Upper lobe of left lung (tissue), 6 donors: Measurements from ENCODE around the gene HS3ST2. TPM values are rescaled to one million over a fixed set of nuclear protein-coding genes. Genes with fewer than 3 reads are reported as not detected.
A peak's percentile ranks its signal among the peaks of the same experiment; 100 is the strongest.

Source experiments
- ATAC-seq, 2 donors: fragments of 200-7000 bp; cut with Tn5 transposase; one replicate each; pipeline ENCODE4 v1.9.1; 2022; ENCODE audit warnings: mild to moderate bottlenecking in 2 of 2, moderate library complexity in 2 of 2; ENCODE audit not compliant: low FRiP score in 2 of 2
- DNase-seq, 2 donors: peaks; one replicate each; pipeline ENCODE4 v3.0.0-alpha.2; 2019 to 2020
- H3K27ac ChIP-seq, 4 donors: fragments of 200-600 bp; sonication (generic); one replicate each; pipeline ENCODE4 v1.5.1; 2016 to 2019
- H3K27me3 ChIP-seq, 4 donors: fragments of 200-600 bp; sonication (generic); one replicate each; pipeline ENCODE4 v1.5.1; 2017 to 2019
- H3K36me3 ChIP-seq, 4 donors: fragments of 200-600 bp; sonication (generic); one replicate each; pipeline ENCODE4 v1.5.1; 2016 to 2019
- H3K4me1 ChIP-seq, 4 donors: fragments of 200-600 bp; sonication (generic); one replicate each; pipeline ENCODE4 v1.5.1; 2018 to 2019
- H3K4me3 ChIP-seq, 4 donors: fragments of 200-600 bp; sonication (generic); one replicate each; pipeline ENCODE4 v1.5.1; 2017 to 2019; ENCODE audit warnings: mild to moderate bottlenecking in 2 of 4, moderate library complexity in 1 of 4
- H3K9me3 ChIP-seq, 4 donors: fragments of 200-600 bp; sonication (generic); one replicate each; pipeline ENCODE4 v1.5.1; 2018 to 2019
- CTCF ChIP-seq, 6 experiments: fragments of 450-650 bp in 4 of 6; fragments of 200-600 bp in 2 of 6; sonication (generic) in 2 of 6; IDR thresholded peaks; one replicate each; pipeline ENCODE4 v1.5.1; 2016 to 2019; ENCODE audit warnings: antibody characterized with exemption in 6 of 6
- EP300 ChIP-seq, 4 donors: sonication (generic); formaldehyde crosslinking; IDR thresholded peaks; one replicate each; pipeline ENCODE4 v1.5.1; 2017; ENCODE audit warnings: antibody characterized with exemption in 4 of 4, control low read depth in 2 of 4
- POLR2A ChIP-seq, 4 donors: fragments of 450-650 bp; IDR thresholded peaks; one replicate each; pipeline ENCODE4 v1.5.1; 2016 to 2017; ENCODE audit warnings: antibody characterized with exemption in 4 of 4, mild to moderate bottlenecking in 2 of 4
- POLR2AphosphoS5 ChIP-seq, 2 donors: sonication (generic); formaldehyde crosslinking; IDR thresholded peaks; one replicate each; pipeline ENCODE4 v1.5.1; 2017; ENCODE audit warnings: antibody characterized with exemption in 2 of 2
- WGBS, 2 donors: methylation state at CpG; one replicate each; pipeline ENCODE4 v1.1.5; 2017 to 2018; 5-methylcytosine and 5-hydroxymethylcytosine counted together
- total RNA-seq, 6 donors: library from RNA; depleted of rRNA in 4 of 6; stranded (reverse); fragments of >200 nt in 4 of 6; gene quantifications; one replicate each; pipeline versions ENCODE4 v1.1.0 to v1.2.1, GENCODE V29; 2016 to 2021
- donor health status: DM: no; HTN: no; CAD: no; lungs with moderate emphysema.
- donor health status: DM: no; HTN: yes; CAD: no; lungs with severe emphysema.

HS3ST2 gene
- total RNA-seq, 6 donors from 2014 or later, result 2.8 to 18.9 (median 5.6) TPM

GRCh38 chr16:22900863-22901262, 86.9 kb downstream of the HS3ST2 start:
- 73 to 77% methylated on average over 6 of the region's 6 CpGs for WGBS, 2 donors
- H3K27ac ChIP-seq, result no peak overlapping the region
- H3K27me3 ChIP-seq, result no peaks in the 10 kb centered on the region
- DNase-seq (no peak), ATAC-seq (no peak)
- H3K9me3 ChIP-seq, result no peaks in the 10 kb centered on the region
- H3K4me1 ChIP-seq, result peaks cover 3 to 9% (median 5%) of the 10 kb centered on the region in 4 donors
- TF ChIP-seq POLR2AphosphoS5 (IDR thresholded peaks at IDR 0.05), result no peak
- no peak for TF ChIP-seq EP300 (IDR thresholded peaks at IDR 0.05)
- no peak for TF ChIP-seq CTCF (IDR thresholded peaks at IDR 0.05)
- no peak for TF ChIP-seq POLR2A (IDR thresholded peaks at IDR 0.05)
- H3K4me3 ChIP-seq, result no peak overlapping the region
- H3K36me3 ChIP-seq, result no peaks in the 10 kb centered on the region

- WGBS, 2 donors, result 69% methylated on average over 5 of the region's 5 CpGs
- Histone ChIP-seq H3K4me1 (peaks cover 3 to 9% (median 5%) of the 10 kb centered on the region in 4 donors), H3K36me3 (no peaks in the 10 kb centered on the region), H3K4me3 (no peak overlapping the region), H3K27me3 (no peaks in the 10 kb centered on the region), H3K9me3 (no peaks in the 10 kb centered on the region), H3K27ac (no peak overlapping the region)
- TF ChIP-seq EP300 (IDR thresholded peaks at IDR 0.05), result no peak
- TF ChIP-seq POLR2A (IDR thresholded peaks at IDR 0.05), result no peak
- TF ChIP-seq POLR2AphosphoS5 (IDR thresholded peaks at IDR 0.05), result no peak
- no peak for TF ChIP-seq CTCF (IDR thresholded peaks at IDR 0.05)
- no peak for ATAC-seq
- no peak for DNase-seq
These were observed 87.6 kb downstream of the HS3ST2 start for GRCh38 chr16:22901563-22901962.

GRCh38 chr16:22903716-22904115, 89.8 kb downstream of the HS3ST2 start:
- 0 to 72% methylated on average over 1 to 2 of the region's 2 CpGs for WGBS, 2 donors

GRCh38 chr16:22912654-22913053, 98.7 kb downstream of the HS3ST2 start:
- H3K27ac ChIP-seq, result no peak overlapping the region
- ATAC-seq, result no peak
- 78 to 80% methylated on average over 7 of the region's 7 CpGs for WGBS, 2 donors
- H3K36me3 ChIP-seq, result no peaks in the 10 kb centered on the region
- H3K4me3 ChIP-seq, result no peak overlapping the region
- TF ChIP-seq POLR2A (IDR thresholded peaks at IDR 0.05), result no peak
- no peak for TF ChIP-seq CTCF (IDR thresholded peaks at IDR 0.05)
- TF ChIP-seq EP300 (IDR thresholded peaks at IDR 0.05), result no peak
- no peak for TF ChIP-seq POLR2AphosphoS5 (IDR thresholded peaks at IDR 0.05)
- H3K4me1 ChIP-seq, result no peaks in the 10 kb centered on the region
- DNase-seq, result no peak
- no peaks in the 10 kb centered on the region for H3K9me3 ChIP-seq
- H3K27me3 ChIP-seq, result no peaks in the 10 kb centered on the region

More at GRCh38 chr16:22903716-22904115, 89.8 kb downstream of the HS3ST2 start:
- Histone ChIP-seq H3K9me3 (no peaks in the 10 kb centered on the region), H3K27me3 (no peaks in the 10 kb centered on the region), H3K27ac (no peak overlapping the region), H3K4me1 (peaks cover 3 to 7% (median 5%) of the 10 kb centered on the region in 4 donors), H3K36me3 (no peaks in the 10 kb centered on the region), H3K4me3 (no peak overlapping the region)
- no peak for TF ChIP-seq EP300 (IDR thresholded peaks at IDR 0.05)
- TF ChIP-seq CTCF (IDR thresholded peaks at IDR 0.05), result no peak
- TF ChIP-seq POLR2A (IDR thresholded peaks at IDR 0.05), result no peak
- no peak for TF ChIP-seq POLR2AphosphoS5 (IDR thresholded peaks at IDR 0.05)
- ATAC-seq (no peak), DNase-seq (no peak)

- Histone ChIP-seq H3K9me3 (no peaks in the 10 kb centered on the region), H3K4me3 (no peak overlapping the region), H3K27me3 (no peaks in the 10 kb centered on the region), H3K4me1 (no peaks in the 10 kb centered on the region), H3K36me3 (no peaks in the 10 kb centered on the region), H3K27ac (no peak overlapping the region)
- DNase-seq (peak in 1 of 2 donors; percentile 50), ATAC-seq (no peak)
- no peak for TF ChIP-seq POLR2A (IDR thresholded peaks at IDR 0.05)
- no peak for TF ChIP-seq EP300 (IDR thresholded peaks at IDR 0.05)
- TF ChIP-seq POLR2AphosphoS5 (IDR thresholded peaks at IDR 0.05), result no peak
- no peak for TF ChIP-seq CTCF (IDR thresholded peaks at IDR 0.05)
- WGBS, 2 donors, result 92 to 93% methylated on average over 25 of the region's 25 CpGs
These were observed 101.0 kb downstream of the HS3ST2 start for GRCh38 chr16:22915003-22915402.
